Choroid plexus epithelial cell (primary cell): ENCODE data around the gene FPGT.
"Not testable (repeated sequence)": the region's sequence is repeated elsewhere in the genome, so short reads cannot be mapped to it uniquely, and the experiment has no call there.

Experiments used
- DNase-seq: peaks from one replicate; pipeline ENCODE4 v3.0.0-alpha.2; 2010; ENCODE audit warnings: low read depth
- H3K4me3 ChIP-seq: 2 replicates; pipeline ENCODE4 v1.5.1; 2011; ENCODE audit warnings: low read depth, mild to moderate bottlenecking, control low read depth, low read length, moderate library complexity
- TF ChIP-seq, protein P1 (sequence below): conservative IDR thresholded peaks from 2 replicates; pipeline ENCODE4 v1.5.1; 2011; ENCODE audit warnings: low read depth, mild to moderate bottlenecking, control low read depth, inconsistent platforms, low read length, moderate library complexity

The FPGT gene

DNA sequence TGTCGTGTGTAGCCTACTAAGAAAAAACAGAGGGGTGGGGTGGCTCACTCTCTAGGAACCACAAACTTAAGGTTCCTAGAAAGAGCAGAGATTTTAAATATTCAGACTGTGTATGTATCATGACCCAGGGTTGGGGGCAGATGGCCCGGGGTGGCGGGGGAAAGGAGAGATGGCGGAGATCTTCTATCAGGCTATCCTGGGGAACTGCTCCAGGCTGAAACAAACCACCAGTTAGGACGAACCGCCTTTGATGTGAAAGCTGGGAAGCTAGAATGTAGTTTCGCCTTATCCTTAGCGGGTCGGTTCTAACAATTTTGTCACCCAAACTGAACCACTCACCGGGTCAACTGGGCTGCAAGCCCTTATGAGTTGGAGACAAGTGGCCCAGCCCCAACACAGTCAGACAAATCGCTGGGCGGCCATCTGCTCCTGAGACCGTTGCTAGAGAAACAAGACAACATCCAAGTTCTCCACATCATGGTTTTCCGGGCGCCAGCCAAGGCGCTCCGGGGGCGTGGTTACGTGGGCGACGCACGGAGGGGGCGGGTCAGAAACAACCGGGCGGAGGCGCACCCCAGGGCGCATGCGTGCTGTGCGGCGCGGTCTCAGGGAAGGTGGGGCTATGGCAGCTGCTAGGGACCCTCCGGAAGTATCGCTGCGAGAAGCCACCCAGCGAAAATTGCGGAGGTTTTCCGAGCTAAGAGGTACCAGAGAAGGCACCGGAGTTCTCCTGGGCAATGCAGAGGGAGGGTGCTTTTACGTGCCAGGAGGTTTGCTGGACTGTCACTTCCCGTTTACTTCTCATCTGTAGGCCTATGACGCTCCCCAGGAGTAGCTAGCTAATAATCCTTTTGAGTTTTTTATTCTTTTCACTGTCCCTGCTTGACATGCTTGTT, at the start of gene FPGT, which contains the start of gene LRRIQ3:
FPGT (plus strand) TSS at position 586 of the 896 bp plus-strand sequence; CDS start at position 623, 37 bp downstream.
LRRIQ3 (minus strand) TSS at position 520 of the 896 bp plus-strand sequence. CDS start 14,492 bp downstream, outside the sequence.
- peak; percentile 96 for DNase-seq
- TF ChIP-seq, protein P1, sequence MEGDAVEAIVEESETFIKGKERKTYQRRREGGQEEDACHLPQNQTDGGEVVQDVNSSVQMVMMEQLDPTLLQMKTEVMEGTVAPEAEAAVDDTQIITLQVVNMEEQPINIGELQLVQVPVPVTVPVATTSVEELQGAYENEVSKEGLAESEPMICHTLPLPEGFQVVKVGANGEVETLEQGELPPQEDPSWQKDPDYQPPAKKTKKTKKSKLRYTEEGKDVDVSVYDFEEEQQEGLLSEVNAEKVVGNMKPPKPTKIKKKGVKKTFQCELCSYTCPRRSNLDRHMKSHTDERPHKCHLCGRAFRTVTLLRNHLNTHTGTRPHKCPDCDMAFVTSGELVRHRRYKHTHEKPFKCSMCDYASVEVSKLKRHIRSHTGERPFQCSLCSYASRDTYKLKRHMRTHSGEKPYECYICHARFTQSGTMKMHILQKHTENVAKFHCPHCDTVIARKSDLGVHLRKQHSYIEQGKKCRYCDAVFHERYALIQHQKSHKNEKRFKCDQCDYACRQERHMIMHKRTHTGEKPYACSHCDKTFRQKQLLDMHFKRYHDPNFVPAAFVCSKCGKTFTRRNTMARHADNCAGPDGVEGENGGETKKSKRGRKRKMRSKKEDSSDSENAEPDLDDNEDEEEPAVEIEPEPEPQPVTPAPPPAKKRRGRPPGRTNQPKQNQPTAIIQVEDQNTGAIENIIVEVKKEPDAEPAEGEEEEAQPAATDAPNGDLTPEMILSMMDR = no peak
- H3K4me3 ChIP-seq = peak within 1 kb of the TSS; percentile 75

DNA sequence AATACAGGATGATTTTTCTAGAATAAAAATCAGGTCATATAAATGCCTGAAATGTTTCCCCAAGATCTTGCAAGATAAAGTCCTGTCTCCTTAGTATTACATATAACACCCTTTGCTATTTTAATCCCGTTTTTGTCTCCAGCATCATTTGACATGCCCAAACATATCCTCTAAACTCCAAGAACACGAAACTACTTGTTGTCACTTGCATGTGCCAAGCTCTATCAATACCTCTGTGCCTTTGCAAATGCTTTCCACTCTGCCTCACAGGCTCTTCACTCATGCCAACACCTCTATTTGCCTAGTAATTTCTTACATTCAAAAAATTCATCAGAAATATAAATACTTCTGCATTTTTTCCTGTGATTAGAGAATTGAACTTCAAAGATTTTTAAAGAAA, 38.0 kb upstream of the FPGT start:
- no peak for DNase-seq
- H3K4me3 ChIP-seq = no peak overlapping the region
- TF ChIP-seq, protein P1 = no peak

DNA sequence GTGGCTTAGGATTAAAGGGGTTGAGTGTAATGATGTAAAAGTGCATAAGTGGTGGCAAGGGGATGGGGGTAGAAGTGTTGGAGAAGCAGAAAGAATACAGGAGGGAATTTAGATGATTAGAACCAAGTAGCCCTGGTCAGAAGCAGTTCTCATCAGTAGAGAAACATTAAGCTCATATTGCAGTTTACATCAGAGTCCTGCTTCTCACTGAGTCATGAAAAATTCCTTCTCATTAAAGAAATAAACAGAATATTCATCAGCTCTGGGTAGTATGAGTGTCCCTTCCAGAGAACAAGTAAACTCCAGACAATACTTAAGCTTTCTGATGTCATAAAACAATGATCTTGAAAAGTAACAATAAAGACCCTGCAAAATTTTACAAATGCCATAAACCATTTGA, 36.5 kb upstream of the FPGT start:
- H3K4me3 ChIP-seq = no peak overlapping the region
- TF ChIP-seq, protein P1 = no peak
- no peak for DNase-seq

DNA sequence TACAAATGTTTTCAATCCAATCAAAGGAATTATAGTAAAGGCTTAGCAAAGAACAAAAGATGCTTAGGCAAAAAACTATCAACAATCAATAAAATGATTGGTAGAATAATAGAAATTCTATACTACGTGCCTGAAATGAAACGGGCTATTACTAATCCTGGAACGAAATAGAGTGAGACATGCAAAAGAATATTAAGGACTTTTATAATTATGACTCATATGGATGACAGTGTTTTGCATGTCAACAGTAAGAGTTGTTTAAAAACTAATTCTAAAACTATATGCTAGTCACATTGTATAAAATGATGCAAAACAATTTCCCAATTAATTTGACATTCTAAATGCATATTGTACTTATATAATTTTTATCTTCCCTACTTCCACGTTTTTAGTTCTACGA, 35.7 kb upstream of the FPGT start:
- DNase-seq = no peak
- TF ChIP-seq, protein P1 = no peak
- no peak overlapping the region for H3K4me3 ChIP-seq

DNA sequence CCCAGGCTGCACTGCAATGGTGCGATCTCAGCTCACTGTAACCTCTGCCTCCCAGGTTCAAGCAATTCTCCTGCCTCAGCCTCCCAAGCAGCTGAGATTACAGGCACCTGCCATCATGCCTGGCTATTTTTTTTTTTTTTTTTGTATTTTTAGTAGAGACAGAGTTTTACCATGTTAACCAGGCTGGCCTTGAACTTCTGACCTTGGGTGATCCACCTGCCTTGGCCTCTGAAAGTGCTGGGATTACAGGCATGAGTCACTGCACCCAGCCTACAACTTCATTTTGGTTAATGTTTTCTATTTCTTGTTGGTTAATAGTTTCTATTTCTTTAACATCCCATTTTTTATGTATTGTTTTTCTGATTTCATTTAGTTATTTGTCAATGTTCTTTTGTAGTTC, 23.6 kb upstream of the FPGT start:
- not testable (repeated sequence) for H3K4me3 ChIP-seq, DNase-seq

DNA sequence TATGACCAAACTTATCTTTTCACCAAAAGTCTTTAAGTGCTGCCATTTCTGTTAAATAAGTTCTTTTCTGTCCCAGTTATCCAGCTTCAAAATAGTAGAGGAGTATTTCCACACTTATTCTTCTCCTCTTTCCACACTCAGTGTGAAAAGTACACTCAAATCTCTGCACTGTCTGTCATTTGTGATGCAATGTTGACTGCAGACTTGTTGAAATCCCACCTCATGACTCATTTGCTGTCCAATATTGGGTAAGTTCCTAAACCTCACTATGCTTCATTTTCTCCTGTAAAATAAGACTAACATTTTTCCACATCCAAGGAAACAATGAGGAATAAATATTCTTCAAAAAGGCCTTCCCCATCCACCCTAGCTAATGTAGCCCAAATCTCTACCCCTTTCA, 17.6 kb upstream of the FPGT start:
- DNase-seq = peak; percentile 23
- TF ChIP-seq, protein P1 = no peak
- no peak overlapping the region for H3K4me3 ChIP-seq

DNA sequence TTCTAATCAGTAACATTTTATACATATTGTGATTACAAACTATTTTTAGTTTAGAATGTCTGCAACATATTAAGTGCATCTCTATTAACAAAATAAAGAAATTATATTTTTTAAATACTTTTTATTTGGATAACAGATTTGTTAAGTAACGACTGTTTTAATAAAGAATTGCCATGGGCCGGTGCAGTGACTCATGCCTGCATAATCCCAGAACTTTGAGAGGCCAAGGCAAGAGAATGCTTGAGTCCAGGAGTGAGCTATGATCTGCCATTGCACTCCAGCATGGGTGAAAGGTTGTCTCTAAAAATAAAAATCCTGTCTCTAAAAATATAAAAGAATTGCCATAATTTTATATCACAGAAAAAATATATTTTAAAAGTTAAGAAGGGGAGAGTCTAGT, 4.1 kb upstream of the FPGT start:
- peak; percentile 56 for DNase-seq
- H3K4me3 ChIP-seq = no peak overlapping the region

More for the DNA sequence above, 4.1 kb upstream of the FPGT start:
- TF ChIP-seq, protein P1 = no peak
